A549 (cell line): Measurements from ENCODE around the gene RHBDD3.

ENCODE experiments used
- CBX2 ChIP-seq: fragments of 200-600 bp; sonication (generic); IDR thresholded peaks from 2 replicates; pipeline ENCODE4 v1.6.1; 2016; ENCODE audit warnings: low read depth, mild to moderate bottlenecking, borderline replicate concordance
- CEBPB ChIP-seq, 2 experiments: fragments of >200 bp in 1 of 2; sonication (Bioruptor Twin) in 1 of 2; formaldehyde crosslinking in 1 of 2; IDR thresholded peaks; 2 replicates each; pipeline ENCODE4 v1.6.1; 2012 to 2016
- CHD2 ChIP-seq: fragments of 150-350 bp; IDR thresholded peaks from 2 replicates; pipeline ENCODE4 v1.6.1; 2014; ENCODE audit warnings: low read length; ENCODE audit not compliant: partially characterized antibody
- CTCF ChIP-seq: fragments of >200 bp; sonication (Bioruptor Twin); formaldehyde crosslinking; IDR thresholded peaks from 3 replicates; pipeline ENCODE4 v1.5.1; 2016
- EP300 ChIP-seq, 2 experiments: fragments of >200 bp; sonication (Bioruptor Twin); formaldehyde crosslinking; IDR thresholded peaks; 2 replicates in 1 of 2; 3 replicates in 1 of 2; pipeline ENCODE4 v1.6.1; 2016 to 2017
- ESRRA ChIP-seq: fragments of 150-350 bp; IDR thresholded peaks from 2 replicates; pipeline ENCODE4 v1.6.1; 2014; ENCODE audit warnings: mild to moderate bottlenecking, low read length, borderline replicate concordance
- MAFK ChIP-seq: fragments of 450-650 bp; IDR thresholded peaks from 2 replicates; pipeline ENCODE4 v1.6.1; 2014; ENCODE audit not compliant: partially characterized antibody
- MAZ ChIP-seq: fragments of 150-350 bp; IDR thresholded peaks from 2 replicates; pipeline ENCODE4 v1.6.1; 2014; ENCODE audit warnings: antibody characterized with exemption, low read depth, low read length, borderline replicate concordance
- NFE2L2 ChIP-seq: fragments of 150-350 bp; conservative IDR thresholded peaks from 2 replicates; pipeline ENCODE4 v1.6.1; 2014; ENCODE audit warnings: low read length
- POLR2A ChIP-seq: IDR thresholded peaks from 2 replicates; pipeline ENCODE4 v1.6.1; 2012; ENCODE audit warnings: mild to moderate bottlenecking, low read length
- RFX5 ChIP-seq: fragments of 450-650 bp; IDR thresholded peaks from 2 replicates; pipeline ENCODE4 v1.7.1; 2014; ENCODE audit warnings: antibody characterized with exemption, mild to moderate bottlenecking, moderate library complexity
- SMC3 ChIP-seq: fragments of >200 bp; sonication (Bioruptor Twin); formaldehyde crosslinking; IDR thresholded peaks from 3 replicates; pipeline ENCODE4 v1.6.1; 2018; ENCODE audit warnings: inconsistent platforms
- USF2 ChIP-seq: fragments of 450-650 bp; IDR thresholded peaks from 2 replicates; pipeline ENCODE4 v1.6.1; 2014; ENCODE audit warnings: antibody characterized with exemption
- ZFP36 ChIP-seq: fragments of 450-650 bp; IDR thresholded peaks from 2 replicates; pipeline ENCODE4 v1.6.1; 2014; ENCODE audit warnings: borderline replicate concordance; ENCODE audit not compliant: partially characterized antibody

- TF ChIP-seq CHD2 (no peak), SMC3 (no peak), CTCF (no peak), EP300 (IDR thresholded peaks at IDR 0.05) (no peak), ESRRA (no peak), MAZ (no peak), RFX5 (no peak), POLR2A (no peak), MAFK (no peak), CEBPB (IDR thresholded peaks at IDR 0.05) (no peak), ZFP36 (no peak), NFE2L2 (no peak), CBX2 (no peak), USF2 (no peak)
Observed at GRCh38 chr22:29214232-29214631, 53.5 kb downstream of the RHBDD3 start.
